NCI-H82 (cell line): Measurements from ENCODE around the gene YTHDF2.
"Not testable (repeated sequence)": the region's sequence is repeated elsewhere in the genome, so short reads cannot be mapped to it uniquely, and the experiment has no call there.

ENCODE experiments used
- DNase-seq: peaks from one replicate; lab custom pipeline; 2025; lab: John Stamatoyannopoulos, UW

YTHDF2 gene

DNA sequence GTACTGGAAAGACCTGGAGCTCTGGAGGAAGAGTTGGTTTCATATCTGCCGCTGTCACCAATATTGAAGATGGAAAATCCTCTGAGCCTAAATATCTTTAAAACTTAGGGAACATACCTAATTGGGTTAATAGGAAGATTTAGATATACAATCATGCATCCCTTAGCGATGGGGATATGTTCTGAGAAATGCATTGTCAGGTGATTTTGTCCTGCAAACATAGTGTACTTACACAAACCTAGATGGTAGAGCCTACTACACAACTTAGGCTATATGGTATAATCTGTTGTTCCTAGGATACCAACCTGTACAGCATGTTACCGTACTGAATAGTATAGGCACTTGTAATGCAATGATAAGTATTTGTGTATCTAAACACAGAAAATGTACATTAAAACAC lies 22.5 kb downstream of the YTHDF2 start:
- DNase-seq: no peak

DNA sequence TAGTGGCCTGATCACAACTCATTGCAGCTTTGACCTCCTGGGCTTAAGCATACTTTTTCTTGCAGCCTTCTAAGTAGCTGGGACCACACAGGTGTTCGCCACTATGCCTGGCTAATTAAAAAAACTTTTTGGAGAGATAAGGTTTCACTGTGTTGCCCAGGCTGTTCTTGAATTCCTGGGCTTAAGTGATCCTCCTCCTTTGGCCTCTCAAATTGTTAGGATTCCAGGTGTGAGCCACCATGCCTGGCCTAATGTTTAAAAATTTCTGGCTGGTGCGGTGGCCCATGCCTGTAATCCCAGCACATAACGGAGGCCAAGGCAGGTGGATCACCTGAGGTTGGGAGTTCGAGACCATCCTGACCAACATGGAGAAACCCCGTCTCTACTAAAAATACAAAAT lies 24.4 kb downstream of the YTHDF2 start:
- no peak for DNase-seq

DNA sequence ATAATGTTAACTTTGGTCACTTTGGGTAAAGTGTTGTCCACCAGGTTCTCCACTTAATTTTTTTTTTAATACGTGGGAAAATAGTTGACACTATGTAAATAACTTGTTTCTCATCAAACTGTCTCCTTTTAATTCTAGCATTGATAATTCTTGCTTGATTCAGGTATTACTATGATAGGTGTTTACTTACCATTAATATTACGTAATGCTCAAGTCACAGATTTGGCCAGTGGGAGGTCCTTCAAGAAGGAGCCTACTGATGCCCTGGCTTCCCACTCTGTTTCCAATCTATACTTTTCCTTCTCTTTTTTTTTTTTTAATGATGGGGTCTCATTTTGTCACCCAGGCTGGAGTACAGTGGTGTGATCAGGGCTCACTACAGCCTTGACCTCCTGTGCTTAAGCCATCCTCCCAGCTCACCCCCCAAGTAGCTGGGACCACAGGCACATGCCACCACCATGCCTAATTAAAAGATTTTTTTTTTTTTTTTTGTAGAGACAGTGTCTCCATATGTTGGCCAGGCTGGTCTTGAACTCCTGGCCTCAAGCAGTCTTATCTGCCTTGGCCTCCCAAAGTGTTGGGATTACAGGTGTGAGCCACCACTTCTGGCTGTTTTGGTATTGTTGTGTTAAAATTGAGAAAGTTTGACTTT lies 29.9 kb downstream of the YTHDF2 start:
- no peak for DNase-seq

DNA sequence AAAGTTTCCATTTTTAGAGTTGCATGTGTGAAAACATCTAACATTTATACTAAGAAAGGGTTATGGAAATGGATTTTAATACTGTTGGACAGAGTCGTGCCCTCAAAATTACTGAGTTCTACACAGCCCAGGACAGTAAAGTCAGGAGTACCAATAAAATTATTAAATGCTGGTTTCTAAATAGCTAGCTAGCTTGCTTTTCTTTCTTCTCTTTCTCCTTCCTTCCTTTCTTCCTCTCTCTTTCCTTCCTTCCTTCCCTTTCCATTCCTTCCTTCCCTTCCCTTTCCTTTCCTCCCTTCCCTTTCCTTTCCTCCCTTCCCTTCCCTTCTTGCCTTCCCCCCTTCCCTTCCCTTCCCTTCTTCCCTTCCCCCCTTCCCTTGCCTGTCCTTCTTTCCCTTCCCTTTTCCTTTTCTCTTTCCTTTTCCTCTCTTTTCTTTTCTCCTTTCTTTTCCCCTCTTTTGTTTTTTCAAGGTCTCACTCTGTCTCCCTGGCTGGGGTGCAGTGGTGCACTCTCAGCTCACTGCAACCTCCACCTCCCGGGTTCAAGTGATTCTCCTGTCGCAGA lies 33.9 kb downstream of the YTHDF2 start:
- no peak for DNase-seq

DNA sequence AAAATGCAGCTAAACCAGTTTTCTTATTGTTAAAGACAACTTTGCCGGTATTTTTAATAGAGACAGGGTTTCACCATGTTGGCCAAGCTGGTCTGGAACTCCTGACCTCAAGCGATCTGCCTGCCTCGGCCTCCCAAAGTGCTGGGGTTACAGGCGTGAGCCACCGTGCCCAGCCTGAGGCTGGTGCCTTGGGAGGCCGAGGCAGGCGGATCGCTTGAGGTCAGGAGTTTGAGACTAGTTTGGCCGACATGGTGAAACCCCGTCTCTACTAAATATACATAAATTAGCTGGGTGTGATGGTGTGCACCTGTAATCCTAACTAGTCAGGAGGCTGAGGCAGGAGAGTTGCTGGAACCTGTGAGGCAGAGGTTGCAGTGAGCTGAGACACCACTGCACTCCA lies 35.2 kb downstream of the YTHDF2 start:
- not testable (repeated sequence) for DNase-seq

DNA sequence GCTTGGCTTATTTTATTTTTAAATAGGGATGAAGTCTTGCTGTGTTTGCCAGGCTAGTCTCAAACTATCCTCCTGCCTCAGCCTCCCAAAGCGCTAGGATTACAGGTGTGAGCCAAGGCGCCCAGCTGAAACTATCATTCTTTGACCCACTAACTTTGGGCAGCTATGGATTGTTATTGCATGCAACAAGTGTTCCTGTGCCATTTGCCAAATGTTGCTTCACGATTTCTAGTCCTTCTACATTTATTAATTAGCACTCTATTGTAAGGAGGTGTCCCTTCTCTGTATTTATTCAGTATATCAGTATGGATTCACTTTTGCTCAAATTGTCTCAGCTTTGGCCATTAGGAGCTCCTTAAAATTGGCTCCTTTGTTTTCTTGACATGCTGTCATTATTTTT lies 36.4 kb downstream of the YTHDF2 start:
- no peak for DNase-seq

DNA sequence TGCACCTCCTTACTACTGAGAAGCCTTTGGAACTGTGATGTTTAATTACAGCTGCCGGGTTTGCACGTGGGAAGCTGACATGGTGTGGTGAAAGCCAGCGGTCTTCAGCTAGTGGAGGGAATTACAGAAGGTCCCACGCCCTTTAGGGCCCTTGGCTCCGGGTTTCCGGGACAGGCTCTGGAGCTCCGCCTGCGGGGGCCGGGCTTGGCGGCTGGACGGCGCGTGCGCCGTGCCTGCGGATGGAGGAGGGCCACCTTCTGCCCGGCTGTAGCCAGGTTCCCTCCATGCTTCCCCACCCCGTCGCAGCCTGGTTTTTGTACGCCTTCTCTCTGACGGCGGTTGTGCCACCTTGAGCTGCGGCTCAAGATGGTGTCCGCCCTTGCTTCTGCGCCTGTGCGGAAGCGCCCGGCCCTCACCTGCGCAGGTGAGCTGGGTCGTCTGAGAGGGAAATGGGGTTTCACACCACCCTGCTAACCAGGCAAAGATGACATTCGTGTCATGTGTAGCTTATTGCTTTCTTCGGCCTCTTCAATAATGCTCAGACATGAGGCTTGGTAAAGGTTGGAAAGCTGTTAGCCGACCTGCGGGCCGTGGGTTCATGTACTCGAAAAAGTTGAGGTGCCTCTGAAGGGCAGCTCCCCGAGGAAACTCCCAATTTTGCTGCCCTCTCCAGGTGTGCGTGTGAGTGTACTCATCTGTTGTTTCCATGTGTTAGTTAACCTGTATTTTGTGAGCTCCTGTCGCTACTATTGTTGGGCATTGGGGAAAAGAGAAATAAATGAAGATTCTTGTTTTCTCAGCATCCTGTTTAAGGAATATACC lies 38.6 kb downstream of the YTHDF2 start:
- DNase-seq: peak; percentile 57

DNA sequence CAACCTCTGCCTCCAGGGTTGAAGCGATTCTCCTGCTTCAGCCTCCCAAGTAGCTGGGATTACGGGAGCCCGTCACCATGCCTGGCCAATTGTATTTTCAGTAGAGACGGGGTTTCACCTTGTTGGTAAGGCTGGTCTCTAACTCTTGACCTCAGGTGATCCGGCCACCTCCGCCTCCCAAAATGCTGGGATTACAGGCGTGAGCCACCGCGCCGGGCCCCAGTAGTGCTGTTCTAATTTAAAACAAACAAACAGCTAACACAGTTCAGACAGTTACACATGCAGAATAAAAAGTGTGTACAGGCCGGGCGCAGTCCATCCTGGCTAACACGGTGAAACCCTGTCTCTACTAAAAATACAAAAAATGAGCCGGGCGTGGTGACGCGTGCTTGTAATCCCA lies 39.6 kb downstream of the YTHDF2 start:
- no peak for DNase-seq

DNA sequence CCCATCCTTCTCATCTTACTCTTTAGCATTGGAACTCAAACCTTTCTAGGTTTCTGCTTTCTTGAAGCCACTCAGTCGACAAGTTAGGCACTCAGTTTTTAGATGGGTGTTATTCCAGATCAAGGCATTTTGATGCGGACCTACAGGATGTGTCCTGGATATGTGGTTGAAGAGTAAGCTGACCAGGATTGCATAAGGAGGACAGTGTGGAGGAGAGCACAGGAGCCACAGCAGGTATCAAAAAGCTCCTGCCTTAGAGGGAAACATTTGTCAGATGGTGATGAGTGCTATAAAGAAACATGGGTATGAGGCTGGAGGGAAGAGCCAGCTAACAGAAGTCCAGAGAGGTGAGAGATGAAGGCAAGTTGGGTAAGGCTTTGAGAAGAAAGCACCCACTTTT lies 41.3 kb downstream of the YTHDF2 start:
- no peak for DNase-seq

DNA sequence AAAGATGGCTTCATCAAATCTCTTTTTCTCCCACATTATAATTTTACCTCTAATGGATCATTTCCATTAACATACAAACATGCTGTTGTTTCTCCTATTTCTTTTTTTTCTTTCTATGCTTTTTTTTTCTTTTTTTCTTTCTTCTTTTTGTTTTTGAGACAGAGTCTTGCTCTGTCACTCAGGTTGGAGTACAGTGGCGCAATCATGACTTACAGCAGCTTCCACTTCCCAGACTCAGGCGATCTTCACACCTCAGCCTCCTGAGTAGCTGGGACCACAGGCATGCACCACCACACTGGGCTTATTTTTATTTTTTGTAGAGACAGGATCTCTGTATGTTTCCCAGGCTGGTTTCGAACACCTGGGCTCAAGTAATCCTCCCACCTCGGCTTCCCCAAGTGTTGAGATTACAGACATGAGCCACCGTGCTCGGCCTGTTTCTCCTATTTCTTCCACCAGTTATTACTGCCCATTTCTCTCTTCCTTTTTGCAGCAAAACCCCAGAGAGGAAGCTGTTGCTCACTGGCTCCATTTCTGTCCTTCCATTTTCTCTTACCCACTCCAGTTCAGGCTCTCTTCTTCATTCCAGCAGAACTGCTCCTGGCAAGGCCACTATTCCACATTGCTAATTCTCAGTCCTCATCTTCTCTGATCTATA lies 43.1 kb downstream of the YTHDF2 start:
- DNase-seq: no peak

DNA sequence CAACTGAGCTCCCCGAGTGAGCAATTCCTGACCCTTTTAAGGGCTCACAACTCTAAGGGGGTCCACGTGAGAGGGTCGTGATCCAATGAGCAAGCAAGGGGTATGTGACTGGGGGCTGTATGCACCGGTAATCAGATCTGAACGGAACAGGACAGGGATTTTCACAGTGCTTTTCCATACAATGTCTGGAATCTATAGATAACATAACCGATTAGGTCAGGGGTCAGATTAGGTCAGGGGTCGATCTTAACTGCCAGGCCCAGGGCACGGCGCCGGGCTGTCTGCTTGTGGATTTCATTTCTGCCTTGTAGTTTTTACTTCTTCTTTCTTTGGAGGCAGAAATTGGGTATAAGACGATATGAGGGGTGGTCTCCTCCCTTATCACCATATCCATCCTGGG lies 44.6 kb downstream of the YTHDF2 start:
- no peak for DNase-seq

DNA sequence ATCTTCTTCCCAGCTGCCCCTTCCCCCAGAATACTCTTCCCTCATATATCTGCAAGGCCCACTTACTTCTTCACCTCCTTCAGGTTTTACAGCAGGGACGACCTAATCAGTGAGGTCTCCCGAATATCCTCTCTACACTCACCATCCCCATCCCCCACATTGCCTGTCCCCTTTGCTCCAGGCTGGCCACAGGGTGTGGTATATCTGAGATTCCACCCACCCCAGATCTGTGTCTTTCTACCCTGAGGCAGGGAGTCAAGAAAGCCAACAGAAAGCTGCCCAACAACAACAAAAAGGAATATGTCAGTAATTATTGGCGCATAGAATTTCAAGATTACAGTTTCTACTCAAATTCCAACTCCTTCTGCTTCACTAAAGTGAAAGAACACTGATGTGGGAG lies 45.3 kb downstream of the YTHDF2 start:
- no peak for DNase-seq

DNA sequence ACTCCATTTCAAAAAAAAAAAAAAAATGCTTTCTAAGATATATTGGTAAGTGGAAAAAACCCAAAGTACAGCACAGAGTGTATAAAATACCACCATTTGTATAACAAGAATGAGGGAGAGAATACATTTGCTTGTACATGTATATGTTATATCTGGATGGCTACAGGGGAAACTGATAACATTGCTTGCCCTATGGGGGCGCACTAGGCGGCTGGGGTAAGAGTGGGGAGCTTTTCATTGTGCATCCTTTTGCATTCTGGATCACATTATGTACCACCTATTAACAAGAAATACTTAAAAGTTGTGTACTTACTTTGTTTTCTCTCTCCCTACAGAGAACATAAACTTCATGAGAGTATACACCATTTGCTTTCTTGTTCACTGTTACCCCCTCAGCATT lies 46.6 kb downstream of the YTHDF2 start:
- no peak for DNase-seq

DNA sequence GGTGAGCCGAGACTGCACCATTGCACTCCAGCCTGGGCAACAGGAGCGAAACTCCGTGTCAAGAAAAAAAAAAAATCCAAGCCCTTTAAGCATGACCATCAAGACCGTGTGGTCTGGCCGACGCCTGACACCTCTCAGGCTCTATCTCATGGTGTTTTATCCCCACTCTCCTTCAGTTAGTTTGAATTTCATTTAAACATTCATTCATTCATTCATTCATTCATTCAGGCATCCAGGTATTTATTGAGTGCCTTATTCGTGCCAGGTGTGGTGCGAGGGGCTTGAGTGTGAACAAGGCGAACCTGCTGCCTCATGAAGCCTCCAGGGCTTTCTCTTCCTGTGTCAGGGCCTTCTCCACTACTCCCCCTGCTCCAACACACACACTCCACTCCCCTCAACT lies 52.7 kb downstream of the YTHDF2 start:
- no peak for DNase-seq

DNA sequence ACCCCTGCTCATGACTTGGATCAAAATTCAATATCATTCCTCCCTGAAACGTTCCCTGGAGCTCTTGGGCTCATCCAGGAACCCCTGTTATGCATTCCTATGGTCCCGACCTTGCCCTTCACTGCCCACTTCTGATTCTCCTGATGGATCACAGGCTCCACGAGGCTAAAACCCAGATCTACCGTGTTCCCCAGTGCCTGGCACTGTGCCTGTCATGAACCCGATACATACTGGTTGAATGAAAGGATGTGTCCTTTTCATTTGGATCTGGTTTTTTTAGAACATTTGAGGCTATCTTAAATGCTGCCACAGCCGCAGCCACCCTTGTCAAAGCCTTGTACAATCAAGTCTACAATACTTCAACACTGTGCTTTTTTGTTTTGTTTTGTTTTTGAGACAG lies 53.1 kb downstream of the YTHDF2 start:
- DNase-seq: no peak

DNA sequence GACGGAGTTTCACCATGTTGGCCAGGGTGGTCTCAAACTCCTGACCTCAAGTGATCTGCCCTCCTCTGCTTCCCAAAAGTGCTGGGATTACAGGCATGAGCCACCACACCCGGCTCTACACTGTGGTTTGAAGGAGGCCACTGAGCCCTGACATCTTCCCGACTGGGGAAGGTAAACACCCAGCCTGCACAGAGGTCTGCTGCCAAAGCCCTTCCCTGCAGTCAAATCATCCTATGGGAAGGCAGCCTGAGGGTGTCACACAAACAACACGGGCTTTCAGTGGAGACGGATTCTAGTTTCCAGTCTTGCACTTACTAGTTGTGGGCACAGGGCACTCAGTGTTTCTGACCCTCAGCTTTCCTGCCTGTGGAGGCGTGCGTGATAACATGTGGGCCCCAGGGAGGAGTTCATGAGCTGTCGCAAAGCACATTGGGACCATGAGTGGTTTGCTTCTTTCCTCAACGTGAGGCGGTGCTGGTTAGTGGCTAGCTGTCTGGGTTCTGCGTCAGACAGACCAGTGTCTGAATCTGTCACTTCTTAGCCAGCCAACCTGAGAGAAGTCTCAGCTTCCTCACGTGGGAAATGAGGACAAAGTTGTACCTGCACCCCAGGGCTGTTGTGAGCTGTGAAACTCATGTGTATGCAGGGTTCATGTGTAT lies 53.8 kb downstream of the YTHDF2 start:
- no peak for DNase-seq

DNA sequence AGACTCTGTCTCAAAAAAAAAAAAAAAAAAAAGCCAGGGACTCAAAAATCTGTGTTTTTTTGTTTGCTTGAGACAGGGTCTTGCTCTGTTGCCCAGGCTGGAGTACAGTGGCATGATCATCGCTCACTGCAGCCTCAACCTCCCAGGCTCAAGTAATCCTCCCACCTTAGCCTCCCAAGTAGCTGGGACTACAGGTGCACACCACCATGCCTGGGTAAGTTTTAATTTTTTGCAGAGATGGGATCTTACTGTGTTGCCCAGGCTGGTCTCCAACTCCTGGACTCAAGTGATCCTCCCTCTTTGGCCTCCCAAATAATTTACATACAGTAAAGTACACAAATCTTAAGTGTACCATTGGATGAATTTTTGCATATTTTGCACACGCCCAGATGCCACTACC lies 55.2 kb downstream of the YTHDF2 start:
- DNase-seq: not testable (repeated sequence)

DNA sequence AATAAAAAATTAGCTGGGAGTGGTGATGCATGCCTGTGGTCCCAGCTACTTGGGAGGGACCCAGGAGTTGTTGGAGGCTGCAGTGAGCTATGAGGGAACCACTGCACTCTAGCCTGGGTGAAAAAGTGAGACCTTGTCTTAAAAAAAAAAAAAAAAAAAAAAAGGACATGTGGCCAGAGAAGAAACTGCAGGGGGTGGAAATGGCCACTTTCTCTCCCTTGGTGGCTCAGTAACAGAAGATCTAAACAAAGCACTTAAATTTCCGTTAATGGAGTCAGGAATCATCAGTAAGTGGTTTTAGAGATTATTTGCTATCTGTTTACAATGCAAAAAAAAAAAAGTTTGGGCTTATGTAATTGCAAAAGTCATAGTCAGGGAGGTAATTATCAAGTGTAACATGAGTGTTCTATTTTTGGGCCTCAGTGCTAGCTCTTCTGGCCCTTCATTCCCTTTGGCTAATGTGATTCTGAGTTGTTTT lies 55.9 kb downstream of the YTHDF2 start:
- DNase-seq: no peak

DNA sequence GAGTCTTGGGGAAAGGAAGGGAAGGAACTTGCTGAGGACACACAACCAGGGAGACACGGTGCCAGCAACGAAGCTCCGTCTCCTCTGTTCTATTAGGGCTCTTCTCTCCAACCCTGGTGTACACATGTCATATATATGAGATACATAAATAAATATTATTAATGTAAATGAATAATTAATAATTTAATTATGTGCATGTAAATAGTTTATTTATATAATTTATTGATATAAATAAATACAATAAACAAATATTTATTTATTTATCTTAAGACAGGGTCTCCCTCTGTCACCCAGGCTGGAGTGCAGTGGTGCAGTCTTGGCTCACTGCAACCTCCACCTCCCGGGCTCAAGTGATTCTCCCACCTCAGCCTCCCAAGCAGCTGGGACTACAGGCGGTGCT lies 57.8 kb downstream of the YTHDF2 start:
- DNase-seq: not testable (repeated sequence)

DNA sequence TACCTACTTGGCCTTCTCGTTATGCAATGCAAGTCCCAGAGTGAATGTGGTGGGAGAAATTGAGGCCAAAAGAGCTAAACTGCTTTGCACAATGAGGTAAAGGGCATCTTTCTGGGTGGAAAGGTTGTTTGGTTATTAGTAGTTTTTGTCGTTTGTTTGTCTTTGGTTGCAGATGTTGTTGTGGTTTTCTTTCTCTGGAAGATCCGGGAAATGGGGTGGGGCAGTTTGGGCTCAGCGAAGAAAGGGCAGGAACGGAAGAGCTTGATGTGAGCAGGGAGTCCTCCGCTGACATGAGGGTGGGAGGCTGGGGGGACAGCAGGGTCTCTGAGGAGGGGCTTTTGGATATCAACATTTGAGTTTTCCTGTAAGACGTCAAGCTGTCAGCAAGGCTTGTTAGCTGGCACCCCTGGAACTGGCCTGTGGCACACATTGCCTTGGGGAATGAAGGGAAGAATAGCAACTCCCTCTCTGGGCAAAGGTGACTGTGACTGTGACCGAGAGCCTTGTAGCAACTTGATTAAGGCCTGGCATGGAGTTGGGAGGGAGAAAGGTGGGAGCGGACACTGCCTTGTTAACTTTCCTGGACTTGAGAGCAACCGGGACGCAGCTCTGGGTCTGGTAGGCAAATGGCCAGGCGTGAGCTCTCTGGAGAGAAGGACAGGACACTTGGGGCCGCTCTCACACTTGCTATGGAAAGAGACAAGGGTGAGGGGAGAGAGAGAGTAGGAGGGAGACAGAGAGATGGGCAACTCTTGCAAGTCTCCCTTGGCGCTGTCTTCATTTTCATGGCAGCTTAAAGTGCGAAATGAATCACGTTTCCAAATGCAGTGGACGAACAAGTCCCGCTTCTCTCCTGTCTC lies 59.8 kb downstream of the YTHDF2 start:
- peak; percentile 56 for DNase-seq

DNA sequence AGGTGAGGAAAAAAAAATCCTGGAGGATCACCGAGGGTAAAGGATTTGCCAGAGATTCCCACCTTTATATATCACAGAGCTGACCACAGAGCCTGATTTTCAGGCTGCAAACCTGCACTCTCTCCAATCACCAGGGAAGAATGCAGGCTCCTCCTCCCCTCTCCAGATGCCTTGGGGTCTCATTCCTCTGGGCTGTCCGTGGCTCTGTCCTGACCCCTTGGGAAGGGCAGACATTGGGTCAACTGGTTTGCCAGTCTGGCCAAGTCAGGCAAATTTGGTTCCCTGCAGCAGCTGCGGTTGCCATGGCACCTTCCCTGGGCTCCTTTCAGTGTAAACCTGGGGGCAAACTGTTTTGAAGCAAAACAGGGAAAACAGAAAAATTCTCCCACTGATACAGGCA lies 63.6 kb downstream of the YTHDF2 start:
- no peak for DNase-seq
